Mesothelial cell of epicardium (in vitro differentiated cells): ENCODE data around the gene FKBP11. TPM values are rescaled to one million over a fixed set of nuclear protein-coding genes. Genes with fewer than 3 reads are reported as not detected.
A peak's percentile ranks its signal among the peaks of the same experiment; 100 is the strongest.
"Not testable (repeated sequence)": the region's sequence is repeated elsewhere in the genome, so short reads cannot be mapped to it uniquely, and the experiment has no call there.

ENCODE experiments used
- DNase-seq, 2 experiments: peaks; one replicate each; pipeline ENCODE4 v3.0.0; 2021; ENCODE audit warnings: low spot score in 2 of 2; ENCODE audit not compliant: unreplicated experiment in 2 of 2
- H3K27ac Mint-ChIP-seq: 2 replicates; pipeline ENCODE4 v1.8.0; 2021; ENCODE audit warnings: mixed read lengths
- H3K27me3 Mint-ChIP-seq: 2 replicates; pipeline ENCODE4 v1.8.0; 2021; ENCODE audit warnings: low read depth, mixed read lengths
- H3K36me3 Mint-ChIP-seq: 2 replicates; pipeline ENCODE4 v1.8.0; 2021; ENCODE audit warnings: mixed read lengths
- H3K4me1 Mint-ChIP-seq: 2 replicates; pipeline ENCODE4 v1.8.0; 2021; ENCODE audit warnings: mixed read lengths
- H3K4me3 Mint-ChIP-seq: 2 replicates; pipeline ENCODE4 v1.8.0; 2021; ENCODE audit warnings: mild to moderate bottlenecking, moderate library complexity, mixed read lengths
- H3K9me3 Mint-ChIP-seq: 2 replicates; pipeline ENCODE4 v1.8.0; 2021; ENCODE audit warnings: mixed read lengths
- total RNA-seq: library from RNA; stranded (reverse); gene quantifications from 3 replicates; pipeline ENCODE4 v1.2.1, GENCODE V29; 2021
- TF ChIP-seq, protein P1 (sequence below): fragments of 200-600 bp; sonication (generic); IDR thresholded peaks from one replicate; pipeline ENCODE4 v1.5.0; 2021; ENCODE audit warnings: antibody characterized with exemption; ENCODE audit not compliant: unreplicated experiment

Gene FKBP11
- total RNA-seq, 1 donor from 2014 or later, result 33.7 TPM

GRCh38 chr12:48880647-48881046 is 44.6 kb downstream of the FKBP11 start:
- no peaks in the 10 kb centered on the region for H3K27me3 Mint-ChIP-seq

GRCh38 chr12:48878548-48878947 is 46.7 kb downstream of the FKBP11 start:
- no peaks in the 10 kb centered on the region for H3K27me3 Mint-ChIP-seq

More at GRCh38 chr12:48880647-48881046, 44.6 kb downstream of the FKBP11 start:
- H3K9me3 Mint-ChIP-seq, result no peaks in the 10 kb centered on the region
- no peak for DNase-seq
- TF ChIP-seq, protein P1, sequence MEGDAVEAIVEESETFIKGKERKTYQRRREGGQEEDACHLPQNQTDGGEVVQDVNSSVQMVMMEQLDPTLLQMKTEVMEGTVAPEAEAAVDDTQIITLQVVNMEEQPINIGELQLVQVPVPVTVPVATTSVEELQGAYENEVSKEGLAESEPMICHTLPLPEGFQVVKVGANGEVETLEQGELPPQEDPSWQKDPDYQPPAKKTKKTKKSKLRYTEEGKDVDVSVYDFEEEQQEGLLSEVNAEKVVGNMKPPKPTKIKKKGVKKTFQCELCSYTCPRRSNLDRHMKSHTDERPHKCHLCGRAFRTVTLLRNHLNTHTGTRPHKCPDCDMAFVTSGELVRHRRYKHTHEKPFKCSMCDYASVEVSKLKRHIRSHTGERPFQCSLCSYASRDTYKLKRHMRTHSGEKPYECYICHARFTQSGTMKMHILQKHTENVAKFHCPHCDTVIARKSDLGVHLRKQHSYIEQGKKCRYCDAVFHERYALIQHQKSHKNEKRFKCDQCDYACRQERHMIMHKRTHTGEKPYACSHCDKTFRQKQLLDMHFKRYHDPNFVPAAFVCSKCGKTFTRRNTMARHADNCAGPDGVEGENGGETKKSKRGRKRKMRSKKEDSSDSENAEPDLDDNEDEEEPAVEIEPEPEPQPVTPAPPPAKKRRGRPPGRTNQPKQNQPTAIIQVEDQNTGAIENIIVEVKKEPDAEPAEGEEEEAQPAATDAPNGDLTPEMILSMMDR, result no peak
- H3K27ac Mint-ChIP-seq, result peak overlapping the region; percentile 55
- H3K36me3 Mint-ChIP-seq, result no peaks in the 10 kb centered on the region
- no peak overlapping the region for H3K4me3 Mint-ChIP-seq
- peaks cover 50% of the 10 kb centered on the region for H3K4me1 Mint-ChIP-seq

GRCh38 chr12:48875944-48876515 is 49.3 kb downstream of the FKBP11 start:
- Mint-ChIP-seq H3K27me3 (no peaks in the 10 kb centered on the region), H3K4me1 (peaks cover 23% of the 10 kb centered on the region), H3K4me3 (no peak overlapping the region), H3K9me3 (no peaks in the 10 kb centered on the region), H3K27ac (peak overlapping the region; percentile 54), H3K36me3 (no peaks in the 10 kb centered on the region)
- TF ChIP-seq, protein P1, result no peak
- DNase-seq, result no peak

More at GRCh38 chr12:48878548-48878947, 46.7 kb downstream of the FKBP11 start:
- TF ChIP-seq, protein P1, result no peak
- Mint-ChIP-seq H3K9me3 (no peaks in the 10 kb centered on the region), H3K4me1 (peaks cover 39% of the 10 kb centered on the region), H3K27ac (no peak overlapping the region), H3K36me3 (no peaks in the 10 kb centered on the region), H3K4me3 (no peak overlapping the region)
- no peak for DNase-seq

DNA sequence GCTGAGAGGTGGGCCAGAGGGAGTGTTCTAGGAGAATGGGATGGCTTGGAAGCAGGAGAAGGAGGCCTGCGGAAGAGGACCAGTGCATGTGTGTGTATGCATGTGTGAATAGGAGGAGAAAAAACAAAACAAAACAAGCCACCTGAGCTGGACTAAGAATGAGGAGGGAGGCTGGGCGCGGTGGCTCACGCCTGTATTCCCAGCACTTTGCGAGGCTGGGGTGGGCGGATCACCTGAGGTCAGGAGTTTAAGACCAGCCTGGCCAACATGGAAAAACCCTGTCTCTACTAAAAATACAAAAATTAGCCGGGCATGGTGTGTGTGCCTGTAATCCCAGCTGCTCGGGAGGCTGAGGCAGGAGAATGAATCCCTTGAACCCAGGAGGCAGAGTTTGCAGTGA is 51.8 kb downstream of the FKBP11 start:
- not testable (repeated sequence) for H3K4me3 Mint-ChIP-seq, H3K36me3 Mint-ChIP-seq, H3K9me3 Mint-ChIP-seq, DNase-seq, H3K27me3 Mint-ChIP-seq
- peaks cover 22% of the 10 kb centered on the region for H3K4me1 Mint-ChIP-seq
- H3K27ac Mint-ChIP-seq, result peak overlapping the region; percentile 25

- no peak for DNase-seq
- H3K9me3 Mint-ChIP-seq, result no peaks in the 10 kb centered on the region
- peak overlapping the region; percentile 65 for H3K27ac Mint-ChIP-seq
- TF ChIP-seq, protein P1, result no peak
- H3K27me3 Mint-ChIP-seq, result no peaks in the 10 kb centered on the region
- H3K36me3 Mint-ChIP-seq, result no peaks in the 10 kb centered on the region
- H3K4me3 Mint-ChIP-seq, result no peak overlapping the region
- H3K4me1 Mint-ChIP-seq, result peaks cover 23% of the 10 kb centered on the region
Measured at GRCh38 chr12:48873096-48873495, 52.2 kb downstream of the FKBP11 start.

Other genes starting within 250 kb of the FKBP11 start
- gene KANSL2, start 243.3 kb downstream of the FKBP11 start, total RNA-seq, result 48.3 to 53.7 TPM (median 48.4 TPM) in 3 replicates
- gene CCNT1, start 208.8 kb downstream of the FKBP11 start, total RNA-seq, result 50.4 to 54.7 TPM (median 52.5 TPM) in 3 replicates
- 65.4 to 69.2 TPM (median 66.1 TPM) in 3 replicates for gene ADCY6, start 136.4 kb downstream of the FKBP11 start, total RNA-seq
- gene CACNB3, start 107.0 kb downstream of the FKBP11 start, total RNA-seq, result 107 to 114 TPM (median 113 TPM) in 3 replicates
- 88.5 to 106 TPM (median 97.9 TPM) in 3 replicates for gene DDX23, start 73.3 kb downstream of the FKBP11 start, total RNA-seq
- 14.9 to 15.8 TPM (median 15.0 TPM) in 3 replicates for gene RND1, start 59.6 kb downstream of the FKBP11 start, total RNA-seq
- gene ARF3, start 32.0 kb upstream of the FKBP11 start, total RNA-seq, result 123 to 125 TPM (median 125 TPM) in 3 replicates
- gene WNT10B, start 46.2 kb upstream of the FKBP11 start, total RNA-seq, result 0.77 to 1.2 TPM (median 0.98 TPM) in 3 replicates
- gene WNT1, start 52.8 kb upstream of the FKBP11 start, total RNA-seq, result not detected in 3 replicates
- 0.27 to 0.36 TPM (median 0.29 TPM) in 3 replicates for gene DDN, start 73.9 kb upstream of the FKBP11 start, total RNA-seq
- gene PRKAG1, start 93.3 kb upstream of the FKBP11 start, total RNA-seq, result 58.7 to 61.8 TPM (median 59.4 TPM) in 3 replicates
- 125 to 137 TPM (median 136 TPM) in 3 replicates for gene KMT2D, start 135.3 kb upstream of the FKBP11 start, total RNA-seq
- 0.43 to 0.60 TPM (median 0.53 TPM) in 3 replicates for gene RHEBL1, start 144.5 kb upstream of the FKBP11 start, total RNA-seq
- gene DHH, start 169.3 kb upstream of the FKBP11 start, total RNA-seq, result 0.38 to 0.63 TPM (median 0.49 TPM) in 3 replicates
- gene LMBR1L, start 185.4 kb upstream of the FKBP11 start, total RNA-seq, result 142 to 160 TPM (median 149 TPM) in 3 replicates
- 745 to 765 TPM (median 754 TPM) in 3 replicates for gene TUBA1B, start 205.9 kb upstream of the FKBP11 start, total RNA-seq